WI38 (cell line): ENCODE data around the gene HOXA11.

Experiments
- H3K4me3 ChIP-seq: 2 replicates; pipeline ENCODE4 v1.5.1; 2011; ENCODE audit warnings: low read depth, mild to moderate bottlenecking, control low read depth, low read length
- CTCF ChIP-seq: IDR thresholded peaks from 2 replicates; pipeline ENCODE4 v1.5.1; 2012; ENCODE audit warnings: low read depth, mild to moderate bottlenecking, control low read depth, low read length

The HOXA11 gene

GRCh38 chr7:27164045-27164366 is 21.0 kb downstream of the HOXA11 start:
- no peak overlapping the region for H3K4me3 ChIP-seq
- TF ChIP-seq CTCF: no peak

DNA sequence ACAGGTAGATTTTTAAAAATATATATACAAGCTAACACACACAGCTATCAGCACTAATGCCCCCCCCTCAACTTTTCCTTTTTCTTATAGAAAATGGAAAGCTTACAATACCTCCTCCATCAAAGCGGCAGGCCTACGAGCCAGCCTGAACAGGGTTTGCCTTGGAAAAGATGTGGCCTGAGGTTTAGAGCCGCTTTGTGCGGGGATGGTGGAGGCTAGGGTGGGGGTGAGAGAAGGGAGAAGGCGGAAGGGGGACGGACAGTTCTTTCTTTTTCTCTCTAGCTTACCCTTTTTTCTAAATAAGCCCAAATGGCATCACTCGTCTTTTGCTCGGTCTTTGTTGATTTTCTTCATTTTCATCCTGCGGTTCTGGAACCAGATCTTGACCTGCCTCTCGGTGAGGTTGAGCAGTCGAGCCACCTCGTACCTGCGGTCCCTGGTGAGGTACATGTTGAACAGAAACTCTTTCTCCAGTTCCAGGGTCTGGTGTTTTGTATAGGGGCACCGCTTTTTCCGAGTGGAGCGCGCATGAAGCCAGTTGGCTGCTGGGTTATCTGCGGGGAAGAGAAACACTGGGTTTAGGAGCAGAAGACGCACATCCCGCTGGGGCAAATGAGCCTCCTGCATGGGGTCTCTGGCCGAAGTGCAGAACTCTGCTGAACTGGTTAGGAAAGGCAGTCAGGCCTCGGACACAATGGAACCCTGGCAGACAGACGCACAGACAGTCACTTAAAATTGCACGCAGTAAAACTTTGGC is 21.6 kb downstream of the HOXA11 start:
- no peak overlapping the region for H3K4me3 ChIP-seq
- no peak for TF ChIP-seq CTCF

GRCh38 chr7:27162561-27163287 is 22.3 kb downstream of the HOXA11 start:
- no peak overlapping the region for H3K4me3 ChIP-seq
- no peak for TF ChIP-seq CTCF

DNA sequence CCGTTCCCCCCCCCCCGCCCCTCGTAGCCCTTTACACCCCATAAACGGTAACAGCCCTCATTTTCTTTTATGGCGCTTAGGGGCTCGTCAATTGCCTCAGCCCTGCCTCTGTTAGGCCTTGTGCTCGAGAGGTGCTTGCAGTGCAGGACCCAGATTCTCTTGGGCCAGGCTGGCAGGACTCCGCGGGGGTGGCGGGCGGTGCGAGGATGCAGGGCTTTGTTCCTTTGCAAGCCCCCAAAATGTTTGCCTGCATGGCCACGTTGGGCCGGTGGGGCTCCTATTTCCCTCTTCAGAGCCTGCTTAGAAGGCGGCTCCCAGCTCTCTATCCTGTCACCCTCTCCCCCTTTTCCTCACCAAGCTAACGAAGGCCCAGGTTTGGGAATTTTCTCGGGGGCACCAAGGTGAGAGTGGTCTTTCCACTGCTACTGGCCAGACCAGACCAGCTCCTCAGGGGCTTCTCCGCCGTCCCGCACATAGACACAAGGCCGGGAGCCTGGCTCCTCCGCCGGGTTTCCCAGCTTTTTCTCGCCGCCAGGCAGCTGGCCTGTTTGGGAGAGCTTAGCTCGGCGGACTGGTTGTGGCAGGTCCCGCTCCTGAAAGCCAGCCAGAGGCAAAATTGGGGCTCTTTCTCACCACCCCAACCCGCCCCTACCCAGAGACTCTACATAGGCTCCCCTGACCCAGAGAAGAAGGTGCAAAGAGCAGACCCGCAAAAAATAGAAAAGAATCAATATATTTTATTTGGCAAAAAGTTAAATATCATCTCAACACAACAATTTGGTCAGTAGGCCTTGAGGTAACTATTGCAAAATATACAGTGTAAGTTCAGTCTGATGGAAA is 23.1 kb downstream of the HOXA11 start:
- TF ChIP-seq CTCF: no peak
- no peak overlapping the region for H3K4me3 ChIP-seq

DNA sequence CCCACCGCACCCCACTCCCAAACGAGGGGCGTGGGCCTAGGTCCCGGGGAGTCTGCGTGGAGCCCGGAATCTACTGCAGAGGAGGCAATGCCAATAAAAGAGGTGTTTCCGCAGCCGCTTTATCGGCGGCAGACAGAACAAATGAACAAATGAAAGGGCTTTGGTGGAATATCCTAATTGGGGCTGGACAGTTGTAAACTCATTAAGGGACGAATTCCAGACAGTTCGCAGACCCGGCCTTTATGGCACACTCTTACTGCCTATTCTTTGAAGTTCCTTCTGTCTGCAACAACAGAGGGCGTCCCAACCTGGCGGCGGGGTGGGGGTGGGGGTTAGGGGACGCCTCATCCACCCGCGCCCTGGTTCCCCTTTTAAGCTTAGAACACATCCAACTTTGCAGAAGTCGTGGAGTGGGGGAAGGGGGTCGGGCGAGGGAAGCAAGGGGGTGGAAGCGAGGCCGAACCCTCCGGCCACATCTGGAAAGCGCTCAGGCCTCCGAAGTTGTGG is 23.8 kb downstream of the HOXA11 start:
- TF ChIP-seq CTCF: no peak
- peak overlapping the region; percentile 58 for H3K4me3 ChIP-seq

- TF ChIP-seq CTCF: peak; percentile 92
- peak overlapping the region; percentile 58 for H3K4me3 ChIP-seq
Observed at GRCh38 chr7:27160546-27161213, 24.4 kb downstream of the HOXA11 start.
